Spleen (tissue), 3 donors: ENCODE data around the gene ZBTB48.
A peak's percentile ranks its signal among the peaks of the same experiment; 100 is the strongest.

ENCODE experiments used
- POLR2A ChIP-seq, 3 donors: fragments of 450-650 bp; IDR thresholded peaks; one replicate each; pipeline ENCODE4 v1.5.1; 2017; ENCODE audit warnings: antibody characterized with exemption in 3 of 3, mild to moderate bottlenecking in 1 of 3
- POLR2AphosphoS5 ChIP-seq, 3 donors: sonication (generic); formaldehyde crosslinking; IDR thresholded peaks; one replicate each; pipeline ENCODE4 v1.5.1; 2017; ENCODE audit warnings: antibody characterized with exemption in 3 of 3

DNA sequence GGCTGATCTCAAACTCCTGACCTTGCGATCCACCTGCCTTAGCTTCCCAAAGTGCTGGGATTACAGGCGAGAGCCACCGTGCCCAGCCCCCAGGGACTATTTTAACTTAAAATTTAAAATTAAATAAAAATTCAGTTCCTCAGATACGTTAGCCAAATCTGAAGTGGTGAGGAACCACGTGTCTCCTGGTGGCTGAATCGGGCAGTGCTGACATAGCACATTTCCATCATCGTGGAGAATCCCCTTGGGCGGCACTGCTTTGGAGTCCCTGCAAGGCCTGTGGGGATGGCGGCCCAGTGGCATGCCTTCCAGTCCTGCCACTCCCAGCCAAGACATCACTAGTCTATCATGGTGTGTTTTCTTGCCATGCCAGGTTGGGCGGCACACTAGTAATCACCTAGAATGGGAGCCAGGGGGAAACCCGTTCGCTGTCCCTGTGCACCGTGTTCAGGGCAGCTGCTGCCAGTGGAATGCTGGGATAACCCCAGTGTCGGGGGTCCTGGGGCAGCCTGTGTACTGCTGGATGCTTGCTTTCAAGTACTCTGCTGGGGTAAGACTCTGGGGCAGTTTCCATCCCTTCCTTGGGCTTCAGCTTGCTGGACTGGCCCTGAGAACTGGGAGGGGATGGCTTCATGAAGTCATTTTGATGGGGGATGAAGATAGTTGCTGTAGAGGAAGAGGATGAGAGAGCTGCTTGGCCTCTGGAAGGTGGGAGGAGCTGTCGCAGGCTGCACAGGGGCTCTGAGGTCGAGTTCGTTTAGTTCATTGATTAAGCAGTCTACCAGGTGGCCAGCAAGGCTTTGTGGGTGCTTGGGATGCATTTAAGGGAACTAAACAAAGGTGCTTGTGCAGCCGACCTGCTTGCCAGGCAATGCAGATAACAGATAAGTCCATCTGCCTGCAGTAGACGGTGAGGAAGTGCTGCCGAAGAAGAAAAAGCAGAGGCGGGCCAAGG, 4.6 kb downstream of the ZBTB48 start:
- TF ChIP-seq POLR2A (IDR thresholded peaks at IDR 0.05): no peak
- TF ChIP-seq POLR2AphosphoS5 (IDR thresholded peaks at IDR 0.05): peak in 2 of 3 donors; percentile 33 to 51
